SK-N-SH treated with all-trans-retinoic acid at 6 μM for 48 hours (cell line): Measurements from ENCODE around the gene SMIM26.

Source experiments
- ATAC-seq: fragments of 200-7000 bp; cut with Tn5 transposase; 3 replicates; pipeline ENCODE4 v1.9.1; 2020; ENCODE audit warnings: mild to moderate bottlenecking, moderate library complexity
- ARNTL ChIP-seq: fragments of 450-650 bp; formaldehyde crosslinking; IDR thresholded peaks from 2 replicates; pipeline ENCODE4 v1.5.0; 2020; ENCODE audit warnings: low read depth, mild to moderate bottlenecking, moderate library complexity, borderline replicate concordance
- BACH2 ChIP-seq: fragments of 250-450 bp; sonication (Bioruptor Pico); IDR thresholded peaks from 2 replicates; pipeline ENCODE4 v1.9.0; 2021; ENCODE audit warnings: mild to moderate bottlenecking, borderline replicate concordance
- CSDC2 ChIP-seq: fragments of 250-450 bp; sonication (Bioruptor Pico); IDR thresholded peaks from 2 replicates; pipeline ENCODE4 v1.5.0; 2020; ENCODE audit warnings: mild to moderate bottlenecking, moderate library complexity
- ESRRG ChIP-seq: fragments of 250-450 bp; sonication (Bioruptor Pico); IDR thresholded peaks from 2 replicates; pipeline ENCODE4 v1.6.1; 2021; ENCODE audit warnings: mild to moderate bottlenecking
- GLIS3 ChIP-seq: fragments of 250-450 bp; sonication (Bioruptor Pico); IDR thresholded peaks from 2 replicates; pipeline ENCODE4 v1.5.0; 2020; ENCODE audit warnings: mild to moderate bottlenecking, moderate library complexity
- ISL1 ChIP-seq: fragments of 250-450 bp; sonication (Bioruptor Pico); IDR thresholded peaks from 2 replicates; pipeline ENCODE4 v2.1.2; 2022; ENCODE audit warnings: mild to moderate bottlenecking, moderate library complexity
- OSR1 ChIP-seq: fragments of 250-450 bp; sonication (Bioruptor Pico); IDR thresholded peaks from 2 replicates; pipeline ENCODE4 v1.8.0; 2022; ENCODE audit warnings: moderate library complexity, mild to moderate bottlenecking, inconsistent platforms
- PPARA ChIP-seq: fragments of 250-450 bp; sonication (Bioruptor Pico); IDR thresholded peaks from 2 replicates; pipeline ENCODE4 v1.5.0; 2020; ENCODE audit warnings: mild to moderate bottlenecking, borderline replicate concordance
- RARB ChIP-seq: fragments of 250-450 bp; sonication (Bioruptor Pico); IDR thresholded peaks from 2 replicates; pipeline ENCODE4 v1.8.0; 2021; ENCODE audit warnings: mild to moderate bottlenecking, moderate library complexity
- SNAI2 ChIP-seq: fragments of 250-450 bp; sonication (Bioruptor Pico); IDR thresholded peaks from 2 replicates; pipeline ENCODE4 v1.5.0; 2020; ENCODE audit warnings: mild to moderate bottlenecking, moderate library complexity
- TCF4 ChIP-seq: fragments of 250-450 bp; sonication (Bioruptor Pico); IDR thresholded peaks from 2 replicates; pipeline ENCODE4 v1.8.0; 2021; ENCODE audit warnings: mild to moderate bottlenecking, moderate library complexity, borderline replicate concordance
- TOX ChIP-seq: fragments of 250-450 bp; sonication (Bioruptor Pico); IDR thresholded peaks from 2 replicates; pipeline ENCODE4 v1.8.0; 2021; ENCODE audit warnings: mild to moderate bottlenecking, moderate library complexity, borderline replicate concordance
- ZC3H10 ChIP-seq: fragments of 250-450 bp; sonication (Bioruptor Pico); IDR thresholded peaks from 2 replicates; pipeline ENCODE4 v1.5.1; 2021; ENCODE audit warnings: mild to moderate bottlenecking, moderate library complexity
- ZNF565 ChIP-seq: fragments of 450-650 bp; formaldehyde crosslinking; conservative IDR thresholded peaks from 2 replicates; pipeline ENCODE4 v1.5.0; 2020; ENCODE audit warnings: low read depth, mild to moderate bottlenecking, moderate library complexity
- ZNF8 ChIP-seq: fragments of 450-650 bp; formaldehyde crosslinking; IDR thresholded peaks from 2 replicates; pipeline ENCODE4 v1.5.0; 2020; ENCODE audit warnings: mild to moderate bottlenecking, moderate library complexity
- TF ChIP-seq, protein P1 (sequence below): fragments of 250-450 bp; sonication (Bioruptor Pico); IDR thresholded peaks from 2 replicates; pipeline ENCODE4 v1.8.0; 2021; ENCODE audit warnings: low read depth, mild to moderate bottlenecking, moderate library complexity, borderline replicate concordance
- TF ChIP-seq, protein P2 (sequence below): fragments of 250-450 bp; sonication (Bioruptor Pico); IDR thresholded peaks from 2 replicates; pipeline ENCODE4 v1.8.0; 2020; ENCODE audit warnings: mild to moderate bottlenecking, moderate library complexity, borderline replicate concordance
- TF ChIP-seq, protein P3 (sequence below): fragments of 250-450 bp; sonication (Bioruptor Pico); IDR thresholded peaks from 2 replicates; pipeline ENCODE4 v1.5.1; 2021; ENCODE audit warnings: mild to moderate bottlenecking, moderate library complexity
- TF ChIP-seq, protein P4 (sequence below): fragments of 250-450 bp; sonication (Bioruptor Pico); IDR thresholded peaks from 2 replicates; pipeline ENCODE4 v1.5.0; 2020; ENCODE audit warnings: mild to moderate bottlenecking, moderate library complexity

The SMIM26 gene

GRCh38 chr20:18571009-18571408, 3.8 kb downstream of the SMIM26 start:
- TF ChIP-seq ISL1 (CRISPR knock-in tag): no peak
- no peak for TF ChIP-seq CSDC2
- TF ChIP-seq ARNTL (CRISPR knock-in tag): no peak
- TF ChIP-seq, protein P1, sequence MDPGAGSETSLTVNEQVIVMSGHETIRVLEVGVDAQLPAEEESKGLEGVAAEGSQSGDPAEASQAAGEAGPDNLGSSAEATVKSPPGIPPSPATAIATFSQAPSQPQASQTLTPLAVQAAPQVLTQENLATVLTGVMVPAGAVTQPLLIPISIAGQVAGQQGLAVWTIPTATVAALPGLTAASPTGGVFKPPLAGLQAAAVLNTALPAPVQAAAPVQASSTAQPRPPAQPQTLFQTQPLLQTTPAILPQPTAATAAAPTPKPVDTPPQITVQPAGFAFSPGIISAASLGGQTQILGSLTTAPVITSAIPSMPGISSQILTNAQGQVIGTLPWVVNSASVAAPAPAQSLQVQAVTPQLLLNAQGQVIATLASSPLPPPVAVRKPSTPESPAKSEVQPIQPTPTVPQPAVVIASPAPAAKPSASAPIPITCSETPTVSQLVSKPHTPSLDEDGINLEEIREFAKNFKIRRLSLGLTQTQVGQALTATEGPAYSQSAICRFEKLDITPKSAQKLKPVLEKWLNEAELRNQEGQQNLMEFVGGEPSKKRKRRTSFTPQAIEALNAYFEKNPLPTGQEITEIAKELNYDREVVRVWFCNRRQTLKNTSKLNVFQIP (CRISPR knock-in tag): no peak
- no peak for ATAC-seq

- TF ChIP-seq, protein P2, sequence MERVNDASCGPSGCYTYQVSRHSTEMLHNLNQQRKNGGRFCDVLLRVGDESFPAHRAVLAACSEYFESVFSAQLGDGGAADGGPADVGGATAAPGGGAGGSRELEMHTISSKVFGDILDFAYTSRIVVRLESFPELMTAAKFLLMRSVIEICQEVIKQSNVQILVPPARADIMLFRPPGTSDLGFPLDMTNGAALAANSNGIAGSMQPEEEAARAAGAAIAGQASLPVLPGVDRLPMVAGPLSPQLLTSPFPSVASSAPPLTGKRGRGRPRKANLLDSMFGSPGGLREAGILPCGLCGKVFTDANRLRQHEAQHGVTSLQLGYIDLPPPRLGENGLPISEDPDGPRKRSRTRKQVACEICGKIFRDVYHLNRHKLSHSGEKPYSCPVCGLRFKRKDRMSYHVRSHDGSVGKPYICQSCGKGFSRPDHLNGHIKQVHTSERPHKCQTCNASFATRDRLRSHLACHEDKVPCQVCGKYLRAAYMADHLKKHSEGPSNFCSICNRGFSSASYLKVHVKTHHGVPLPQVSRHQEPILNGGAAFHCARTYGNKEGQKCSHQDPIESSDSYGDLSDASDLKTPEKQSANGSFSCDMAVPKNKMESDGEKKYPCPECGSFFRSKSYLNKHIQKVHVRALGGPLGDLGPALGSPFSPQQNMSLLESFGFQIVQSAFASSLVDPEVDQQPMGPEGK: no peak
- no peak for TF ChIP-seq PPARA (CRISPR knock-in tag)
- TF ChIP-seq ARNTL (CRISPR knock-in tag): no peak
- no peak for TF ChIP-seq ZNF8
- TF ChIP-seq TCF4 (CRISPR knock-in tag): no peak
- no peak for TF ChIP-seq CSDC2
- TF ChIP-seq ZNF565: no peak
- TF ChIP-seq, protein P3, sequence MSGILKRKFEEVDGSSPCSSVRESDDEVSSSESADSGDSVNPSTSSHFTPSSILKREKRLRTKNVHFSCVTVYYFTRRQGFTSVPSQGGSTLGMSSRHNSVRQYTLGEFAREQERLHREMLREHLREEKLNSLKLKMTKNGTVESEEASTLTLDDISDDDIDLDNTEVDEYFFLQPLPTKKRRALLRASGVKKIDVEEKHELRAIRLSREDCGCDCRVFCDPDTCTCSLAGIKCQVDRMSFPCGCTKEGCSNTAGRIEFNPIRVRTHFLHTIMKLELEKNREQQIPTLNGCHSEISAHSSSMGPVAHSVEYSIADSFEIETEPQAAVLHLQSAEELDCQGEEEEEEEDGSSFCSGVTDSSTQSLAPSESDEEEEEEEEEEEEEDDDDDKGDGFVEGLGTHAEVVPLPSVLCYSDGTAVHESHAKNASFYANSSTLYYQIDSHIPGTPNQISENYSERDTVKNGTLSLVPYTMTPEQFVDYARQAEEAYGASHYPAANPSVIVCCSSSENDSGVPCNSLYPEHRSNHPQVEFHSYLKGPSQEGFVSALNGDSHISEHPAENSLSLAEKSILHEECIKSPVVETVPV (CRISPR knock-in tag): no peak
- no peak for TF ChIP-seq OSR1 (CRISPR knock-in tag)
- no peak for TF ChIP-seq ESRRG (CRISPR knock-in tag)
- TF ChIP-seq, all 23 proteins: peak for 0
- ATAC-seq: no peak
These were observed 4.3 kb downstream of the SMIM26 start for GRCh38 chr20:18571578-18571977.

DNA sequence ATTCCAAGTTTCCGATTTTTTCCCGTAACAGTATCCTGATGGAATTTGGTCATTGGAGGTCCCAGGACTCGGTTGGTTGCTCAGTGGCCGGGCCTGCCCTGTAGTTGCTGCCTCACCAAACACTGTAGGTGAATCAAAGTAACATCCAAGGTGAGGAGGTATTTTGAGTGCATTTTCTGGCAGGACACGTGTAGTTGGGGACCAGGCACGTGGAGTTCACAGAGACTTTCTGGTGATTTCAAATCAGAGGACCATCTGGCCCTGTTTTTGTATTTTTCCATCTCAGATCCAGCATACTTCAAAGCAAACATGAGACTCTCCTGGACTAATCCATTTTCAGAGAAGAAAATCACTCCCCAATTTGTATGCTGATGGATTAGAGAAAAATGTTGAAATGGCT, 10.7 kb downstream of the SMIM26 start:
- TF ChIP-seq BACH2 (CRISPR knock-in tag) (no peak), ZNF565 (no peak), CSDC2 (no peak), ISL1 (CRISPR knock-in tag) (no peak), TOX (CRISPR knock-in tag) (no peak), GLIS3 (CRISPR knock-in tag) (no peak), PPARA (CRISPR knock-in tag) (no peak), TCF4 (CRISPR knock-in tag) (no peak), SNAI2 (no peak), OSR1 (CRISPR knock-in tag) (no peak), ZNF8 (no peak), ARNTL (CRISPR knock-in tag) (no peak), RARB (CRISPR knock-in tag) (no peak), ZC3H10 (CRISPR knock-in tag) (no peak)
- TF ChIP-seq, protein P2: no peak
- TF ChIP-seq, protein P1 (CRISPR knock-in tag): no peak
- TF ChIP-seq, protein P3 (CRISPR knock-in tag): no peak
- TF ChIP-seq, protein P4, sequence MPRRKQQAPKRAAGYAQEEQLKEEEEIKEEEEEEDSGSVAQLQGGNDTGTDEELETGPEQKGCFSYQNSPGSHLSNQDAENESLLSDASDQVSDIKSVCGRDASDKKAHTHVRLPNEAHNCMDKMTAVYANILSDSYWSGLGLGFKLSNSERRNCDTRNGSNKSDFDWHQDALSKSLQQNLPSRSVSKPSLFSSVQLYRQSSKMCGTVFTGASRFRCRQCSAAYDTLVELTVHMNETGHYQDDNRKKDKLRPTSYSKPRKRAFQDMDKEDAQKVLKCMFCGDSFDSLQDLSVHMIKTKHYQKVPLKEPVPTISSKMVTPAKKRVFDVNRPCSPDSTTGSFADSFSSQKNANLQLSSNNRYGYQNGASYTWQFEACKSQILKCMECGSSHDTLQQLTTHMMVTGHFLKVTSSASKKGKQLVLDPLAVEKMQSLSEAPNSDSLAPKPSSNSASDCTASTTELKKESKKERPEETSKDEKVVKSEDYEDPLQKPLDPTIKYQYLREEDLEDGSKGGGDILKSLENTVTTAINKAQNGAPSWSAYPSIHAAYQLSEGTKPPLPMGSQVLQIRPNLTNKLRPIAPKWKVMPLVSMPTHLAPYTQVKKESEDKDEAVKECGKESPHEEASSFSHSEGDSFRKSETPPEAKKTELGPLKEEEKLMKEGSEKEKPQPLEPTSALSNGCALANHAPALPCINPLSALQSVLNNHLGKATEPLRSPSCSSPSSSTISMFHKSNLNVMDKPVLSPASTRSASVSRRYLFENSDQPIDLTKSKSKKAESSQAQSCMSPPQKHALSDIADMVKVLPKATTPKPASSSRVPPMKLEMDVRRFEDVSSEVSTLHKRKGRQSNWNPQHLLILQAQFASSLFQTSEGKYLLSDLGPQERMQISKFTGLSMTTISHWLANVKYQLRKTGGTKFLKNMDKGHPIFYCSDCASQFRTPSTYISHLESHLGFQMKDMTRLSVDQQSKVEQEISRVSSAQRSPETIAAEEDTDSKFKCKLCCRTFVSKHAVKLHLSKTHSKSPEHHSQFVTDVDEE (CRISPR knock-in tag): no peak
- TF ChIP-seq, all 23 proteins: peak for 0
- no peak for ATAC-seq
